ENCODE data around the gene AGBL1.

AGBL1 gene

GRCh38 chr15:86553108-86553507 lies 473.4 kb downstream of the AGBL1 start:
- Mint-ChIP-seq H3K4me1 (peaks cover 48% of the 10 kb centered on the region), H3K27me3 (ENCODE audit: low read depth, poor library complexity) (no peaks in the 10 kb centered on the region), H3K4me3 (no peak overlapping the region), H3K27ac (no peak overlapping the region), H3K9me3 (peaks cover 3% of the 10 kb centered on the region), H3K36me3 (ENCODE audit: low read depth) (no peaks in the 10 kb centered on the region)
- no peak for DNase-seq
- no peak for TF ChIP-seq CTCF (IDR thresholded peaks at IDR 0.05)

GRCh38 chr15:86555098-86555497 lies 475.4 kb downstream of the AGBL1 start:
- Mint-ChIP-seq H3K4me1 (peaks cover 60% of the 10 kb centered on the region), H3K36me3 (ENCODE audit: low read depth) (no peaks in the 10 kb centered on the region), H3K9me3 (peaks cover 3% of the 10 kb centered on the region), H3K27me3 (ENCODE audit: low read depth, poor library complexity) (no peaks in the 10 kb centered on the region), H3K27ac (no peak overlapping the region), H3K4me3 (peak overlapping the region; percentile 59)
- DNase-seq = peak; percentile 18
- TF ChIP-seq CTCF (IDR thresholded peaks at IDR 0.05) = no peak

DNA sequence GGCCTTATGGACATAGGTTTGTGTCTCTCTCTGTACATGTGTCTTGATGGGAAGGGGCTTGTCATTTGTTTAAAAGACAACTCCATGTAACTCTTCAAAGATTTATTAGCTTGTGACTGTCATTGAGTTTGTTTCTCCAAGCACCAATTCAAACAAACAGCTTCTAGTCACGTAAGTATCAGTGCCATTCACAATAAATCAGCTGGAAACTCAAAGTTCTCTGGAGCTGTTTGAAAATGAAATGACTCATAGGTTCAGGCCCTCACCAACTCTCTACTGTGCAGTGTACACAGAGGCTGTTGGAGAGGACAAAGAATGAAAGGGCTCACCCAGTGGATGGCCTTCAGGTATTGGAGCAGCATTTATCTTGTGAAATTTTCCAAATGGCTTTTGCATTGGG lies 476.3 kb downstream of the AGBL1 start:
- no peak for TF ChIP-seq CTCF (IDR thresholded peaks at IDR 0.05)
- peaks cover 3% of the 10 kb centered on the region for H3K9me3 Mint-ChIP-seq
- no peak for DNase-seq
- no peaks in the 10 kb centered on the region for H3K27me3 Mint-ChIP-seq (ENCODE audit: low read depth, poor library complexity)
- H3K27ac Mint-ChIP-seq = peak overlapping the region; percentile 37
- no peaks in the 10 kb centered on the region for H3K36me3 Mint-ChIP-seq (ENCODE audit: low read depth)
- H3K4me1 Mint-ChIP-seq = peaks cover 60% of the 10 kb centered on the region
- no peak overlapping the region for H3K4me3 Mint-ChIP-seq

- Mint-ChIP-seq H3K27ac (no peak overlapping the region), H3K4me1 (peaks cover 60% of the 10 kb centered on the region), H3K36me3 (ENCODE audit: low read depth) (no peaks in the 10 kb centered on the region), H3K27me3 (ENCODE audit: low read depth, poor library complexity) (no peaks in the 10 kb centered on the region), H3K9me3 (peaks cover 6% of the 10 kb centered on the region), H3K4me3 (no peak overlapping the region)
- no peak for DNase-seq
- TF ChIP-seq CTCF (IDR thresholded peaks at IDR 0.05) = no peak
Measured at GRCh38 chr15:86556396-86557017, 476.8 kb downstream of the AGBL1 start.

GRCh38 chr15:86557018-86557550 lies 477.4 kb downstream of the AGBL1 start:
- peaks cover 11% of the 10 kb centered on the region for H3K9me3 Mint-ChIP-seq
- no peak for TF ChIP-seq CTCF (IDR thresholded peaks at IDR 0.05)
- peaks cover 60% of the 10 kb centered on the region for H3K4me1 Mint-ChIP-seq
- no peaks in the 10 kb centered on the region for H3K36me3 Mint-ChIP-seq (ENCODE audit: low read depth)
- H3K4me3 Mint-ChIP-seq = no peak overlapping the region
- DNase-seq = peak; percentile 5
- no peaks in the 10 kb centered on the region for H3K27me3 Mint-ChIP-seq (ENCODE audit: low read depth, poor library complexity)
- no peak overlapping the region for H3K27ac Mint-ChIP-seq

- DNase-seq = no peak
- no peaks in the 10 kb centered on the region for H3K36me3 Mint-ChIP-seq (ENCODE audit: low read depth)
- H3K9me3 Mint-ChIP-seq = peaks cover 22% of the 10 kb centered on the region
- no peak for TF ChIP-seq CTCF (IDR thresholded peaks at IDR 0.05)
- no peaks in the 10 kb centered on the region for H3K27me3 Mint-ChIP-seq (ENCODE audit: low read depth, poor library complexity)
- no peak overlapping the region for H3K4me3 Mint-ChIP-seq
- H3K4me1 Mint-ChIP-seq = peaks cover 52% of the 10 kb centered on the region
- no peak overlapping the region for H3K27ac Mint-ChIP-seq
Measured at GRCh38 chr15:86558252-86558651, 478.6 kb downstream of the AGBL1 start.

Data from nephron progenitor cell (in vitro differentiated cells).